Tibial nerve (tissue), 4 donors: ENCODE measurements around the gene SRXN1.

Source experiments
- EP300 ChIP-seq, 2 donors: sonication (generic); formaldehyde crosslinking; IDR thresholded peaks; one replicate each; pipeline ENCODE4 v1.6.1; 2017; ENCODE audit warnings: antibody characterized with exemption in 2 of 2, mild to moderate bottlenecking in 1 of 2
- POLR2A ChIP-seq, 2 donors: fragments of 450-650 bp; IDR thresholded peaks; one replicate each; pipeline ENCODE4 v1.6.1; 2017; ENCODE audit warnings: antibody characterized with exemption in 2 of 2, mild to moderate bottlenecking in 2 of 2, moderate library complexity in 2 of 2
- TF ChIP-seq, protein P1 (sequence below), 5 experiments: fragments of 200-600 bp in 3 of 5; fragments of 450-650 bp in 2 of 5; sonication (generic) in 3 of 5; IDR thresholded peaks; one replicate each; pipeline ENCODE4 v1.5.1; 2016 to 2019; ENCODE audit warnings: antibody characterized with exemption in 5 of 5, mild to moderate bottlenecking in 3 of 5, moderate library complexity in 2 of 5

DNA sequence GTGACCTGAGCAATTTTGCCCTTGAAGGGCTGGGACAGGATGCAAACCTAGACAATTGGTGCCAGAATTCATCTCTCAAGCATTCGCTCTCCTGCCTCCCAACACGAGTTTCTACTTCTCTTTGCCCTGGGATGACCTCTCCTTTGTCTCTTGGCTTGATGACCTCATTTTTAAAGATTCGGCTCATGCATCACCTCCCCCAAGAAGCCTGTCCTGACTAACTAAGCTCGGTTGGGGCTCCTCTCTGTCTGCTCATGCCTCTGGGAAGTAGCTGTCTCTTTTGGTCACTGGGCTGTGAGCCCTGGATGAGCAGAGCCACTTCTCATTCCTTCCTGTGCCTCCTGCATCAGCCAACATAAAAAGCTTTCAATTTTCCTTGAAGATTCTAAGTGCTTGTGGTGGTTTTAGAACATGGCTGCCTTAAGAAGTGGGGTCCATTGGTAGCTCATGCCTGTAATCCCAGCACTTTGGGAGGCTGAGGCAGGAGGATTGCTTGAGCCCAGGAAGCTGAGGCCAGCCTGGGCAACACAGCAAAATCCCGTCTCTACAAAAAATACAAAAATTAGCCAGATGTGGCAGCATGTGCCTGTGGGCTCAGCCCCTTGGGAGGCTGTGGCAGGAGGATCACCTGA lies 31.8 kb downstream of the SRXN1 start:
- TF ChIP-seq POLR2A (IDR thresholded peaks at IDR 0.05) (no peak), EP300 (IDR thresholded peaks at IDR 0.05) (no peak)
- TF ChIP-seq, protein P1, sequence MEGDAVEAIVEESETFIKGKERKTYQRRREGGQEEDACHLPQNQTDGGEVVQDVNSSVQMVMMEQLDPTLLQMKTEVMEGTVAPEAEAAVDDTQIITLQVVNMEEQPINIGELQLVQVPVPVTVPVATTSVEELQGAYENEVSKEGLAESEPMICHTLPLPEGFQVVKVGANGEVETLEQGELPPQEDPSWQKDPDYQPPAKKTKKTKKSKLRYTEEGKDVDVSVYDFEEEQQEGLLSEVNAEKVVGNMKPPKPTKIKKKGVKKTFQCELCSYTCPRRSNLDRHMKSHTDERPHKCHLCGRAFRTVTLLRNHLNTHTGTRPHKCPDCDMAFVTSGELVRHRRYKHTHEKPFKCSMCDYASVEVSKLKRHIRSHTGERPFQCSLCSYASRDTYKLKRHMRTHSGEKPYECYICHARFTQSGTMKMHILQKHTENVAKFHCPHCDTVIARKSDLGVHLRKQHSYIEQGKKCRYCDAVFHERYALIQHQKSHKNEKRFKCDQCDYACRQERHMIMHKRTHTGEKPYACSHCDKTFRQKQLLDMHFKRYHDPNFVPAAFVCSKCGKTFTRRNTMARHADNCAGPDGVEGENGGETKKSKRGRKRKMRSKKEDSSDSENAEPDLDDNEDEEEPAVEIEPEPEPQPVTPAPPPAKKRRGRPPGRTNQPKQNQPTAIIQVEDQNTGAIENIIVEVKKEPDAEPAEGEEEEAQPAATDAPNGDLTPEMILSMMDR (IDR thresholded peaks at IDR 0.05), result no peak
